Body of pancreas (tissue), 4 donors: Measurements from ENCODE around the gene PYGO2. TPM values are rescaled to one million over a fixed set of nuclear protein-coding genes. Genes with fewer than 3 reads are reported as not detected.

Experiments
- ATAC-seq: fragments of 150-250 bp; one replicate; pipeline ENCODE4 v1.9.1; 2016
- DNase-seq, 4 donors: peaks; one replicate each; pipeline ENCODE4 v3.0.0-alpha.2; 2019
- H3K27ac ChIP-seq, 4 donors: fragments of 200-600 bp; sonication (generic); 1 replicate in 3 of 4; 2 replicates in 1 of 4; pipeline versions ENCODE4 v1.5.1 to v1.6.1; 2016 to 2019; ENCODE audit warnings: mild to moderate bottlenecking in 1 of 4, mixed read lengths in 1 of 4, moderate library complexity in 1 of 4
- H3K27me3 ChIP-seq, 2 donors: fragments of 200-600 bp; sonication (generic); one replicate each; pipeline ENCODE4 v1.6.0; 2016; ENCODE audit warnings: mild to moderate bottlenecking in 1 of 2
- H3K36me3 ChIP-seq, 2 donors: fragments of 200-600 bp; sonication (generic); replicated peaks in 1 of 2; 2 replicates each; pipeline ENCODE4 v1.5.1; 2016; ENCODE audit warnings: low read depth in 2 of 2; ENCODE audit not compliant: insufficient read depth in 1 of 2
- H3K4me1 ChIP-seq: fragments of 200-600 bp; sonication (generic); one replicate; pipeline ENCODE4 v1.6.0; 2016
- H3K4me3 ChIP-seq, 2 donors: fragments of 200-600 bp; sonication (generic); 1 replicate in 1 of 2; 2 replicates in 1 of 2; pipeline ENCODE4 v1.5.1; 2016 to 2019
- H3K9me3 ChIP-seq, 3 donors: fragments of 200-600 bp; sonication (generic); 1 replicate in 2 of 3; 2 replicates in 1 of 3; pipeline ENCODE4 v1.5.1; 2016
- CTCF ChIP-seq, 7 experiments: fragments of 450-650 bp in 4 of 7; fragments of 200-600 bp in 3 of 7; sonication (generic) in 3 of 7; IDR thresholded peaks; one replicate each; pipeline ENCODE4 v1.5.1; 2016 to 2019; ENCODE audit warnings: antibody characterized with exemption in 7 of 7
- POLR2A ChIP-seq, 3 donors: fragments of 450-650 bp; IDR thresholded peaks; one replicate each; pipeline ENCODE4 v1.6.1; 2016; ENCODE audit warnings: antibody characterized with exemption in 3 of 3, mild to moderate bottlenecking in 2 of 3
- WGBS, 2 donors: methylation state at CpG; one replicate each; pipeline ENCODE4 v1.1.5; 2017; 5-methylcytosine and 5-hydroxymethylcytosine counted together
- intact Hi-C: fragments of 100-400 bp; cut with DNase I; formaldehyde crosslinking; loops from one replicate; pipeline ENCODE4 v1.15.1; 2023
- total RNA-seq, 2 donors: library from RNA; depleted of rRNA; stranded (reverse); fragments of >200 nt; gene quantifications; one replicate each; pipeline ENCODE4 v1.1.0, GENCODE V29; 2016

The PYGO2 gene
- total RNA-seq, 2 donors from 2014 or later: 10.9 to 15.2 TPM

GRCh38 chr1:154953611-154954038 is 8.0 kb downstream of the PYGO2 start:
- no peak overlapping the region for H3K27ac ChIP-seq
- ATAC-seq (no peak), DNase-seq (no peak)
- H3K9me3 ChIP-seq: no peaks in the 10 kb centered on the region
- TF ChIP-seq POLR2A (IDR thresholded peaks at IDR 0.05): no peak
- no peak for TF ChIP-seq CTCF (IDR thresholded peaks at IDR 0.05)
- no peak overlapping the region for H3K4me3 ChIP-seq
- intact Hi-C loops: no loop called here
- no peaks in the 10 kb centered on the region for H3K27me3 ChIP-seq
- peaks cover 0 to under 1% of the 10 kb centered on the region in 2 donors for H3K36me3 ChIP-seq
- 49% methylated on average over 2 of the region's 2 CpGs; no CpG with 5 or more reads in 1 of the 2 donors for WGBS, 2 donors
- H3K4me1 ChIP-seq: peaks cover 44% of the 10 kb centered on the region

- intact Hi-C loops: no loop called here
These were observed 8.9 kb downstream of the PYGO2 start for GRCh38 chr1:154952664-154953063.

GRCh38 chr1:154951901-154952657 is 9.5 kb downstream of the PYGO2 start:
- peaks cover 41% of the 10 kb centered on the region for H3K4me1 ChIP-seq
- intact Hi-C loops: no loop called here
- no peaks in the 10 kb centered on the region for H3K9me3 ChIP-seq
- no peak for DNase-seq
- no peak overlapping the region for H3K4me3 ChIP-seq
- H3K36me3 ChIP-seq: peaks cover 0 to 3% of the 10 kb centered on the region in 2 donors
- H3K27ac ChIP-seq: no peak overlapping the region
- no peak for ATAC-seq
- H3K27me3 ChIP-seq: no peaks in the 10 kb centered on the region
- TF ChIP-seq POLR2A (IDR thresholded peaks at IDR 0.05) (no peak), CTCF (IDR thresholded peaks at IDR 0.05) (no peak)
- 62 to 84% methylated on average over 13 to 15 of the region's 15 CpGs for WGBS, 2 donors

More at GRCh38 chr1:154952664-154953063, 8.9 kb downstream of the PYGO2 start:
- H3K27ac ChIP-seq: no peak overlapping the region
- WGBS, 2 donors: 61 to 71% methylated on average over 6 of the region's 6 CpGs
- H3K36me3 ChIP-seq: peaks cover 0 to 3% of the 10 kb centered on the region in 2 donors
- peaks cover 44% of the 10 kb centered on the region for H3K4me1 ChIP-seq
- DNase-seq (no peak), ATAC-seq (no peak)
- H3K27me3 ChIP-seq: no peaks in the 10 kb centered on the region
- TF ChIP-seq POLR2A (IDR thresholded peaks at IDR 0.05) (no peak), CTCF (IDR thresholded peaks at IDR 0.05) (no peak)
- no peak overlapping the region for H3K4me3 ChIP-seq
- no peaks in the 10 kb centered on the region for H3K9me3 ChIP-seq

GRCh38 chr1:154948079-154948478 is 13.5 kb downstream of the PYGO2 start:
- Histone ChIP-seq H3K4me1 (peaks cover 5% of the 10 kb centered on the region), H3K4me3 (no peak overlapping the region), H3K9me3 (no peaks in the 10 kb centered on the region), H3K27ac (no peak overlapping the region), H3K27me3 (no peaks in the 10 kb centered on the region), H3K36me3 (peaks cover 0 to 3% of the 10 kb centered on the region in 2 donors)
- ATAC-seq: no peak
- TF ChIP-seq POLR2A (IDR thresholded peaks at IDR 0.05): no peak
- TF ChIP-seq CTCF (IDR thresholded peaks at IDR 0.05): no peak
- DNase-seq: no peak
- 90 to 97% methylated on average over 11 of the region's 11 CpGs for WGBS, 2 donors
- intact Hi-C loops: no loop called here
